Astrocyte of the spinal cord (primary cell): ENCODE results near the gene SH3BP4.

Experiments
- DNase-seq: peaks from one replicate; pipeline ENCODE4 v3.0.0; 2011; ENCODE audit warnings: low read depth, low spot score
- H3K4me3 ChIP-seq: 2 replicates; pipeline ENCODE4 v1.5.1; 2011; ENCODE audit warnings: low read depth, mild to moderate bottlenecking, low read length, moderate library complexity
- in situ Hi-C: cut with HindIII; loops from 2 replicates; pipeline ENCODE4 v1.10.0; 2017; ENCODE audit warnings: low sequenced_read_pairs
- TF ChIP-seq, protein P1 (sequence below): IDR thresholded peaks from 2 replicates; pipeline ENCODE4 v1.5.1; 2012; ENCODE audit warnings: low read depth, mild to moderate bottlenecking, low read length, inconsistent platforms

The SH3BP4 gene

GRCh38 chr2:235028646-235029045 lies 76.8 kb downstream of the SH3BP4 start:
- H3K4me3 ChIP-seq: no peak overlapping the region
- DNase-seq: no peak
- TF ChIP-seq, protein P1, sequence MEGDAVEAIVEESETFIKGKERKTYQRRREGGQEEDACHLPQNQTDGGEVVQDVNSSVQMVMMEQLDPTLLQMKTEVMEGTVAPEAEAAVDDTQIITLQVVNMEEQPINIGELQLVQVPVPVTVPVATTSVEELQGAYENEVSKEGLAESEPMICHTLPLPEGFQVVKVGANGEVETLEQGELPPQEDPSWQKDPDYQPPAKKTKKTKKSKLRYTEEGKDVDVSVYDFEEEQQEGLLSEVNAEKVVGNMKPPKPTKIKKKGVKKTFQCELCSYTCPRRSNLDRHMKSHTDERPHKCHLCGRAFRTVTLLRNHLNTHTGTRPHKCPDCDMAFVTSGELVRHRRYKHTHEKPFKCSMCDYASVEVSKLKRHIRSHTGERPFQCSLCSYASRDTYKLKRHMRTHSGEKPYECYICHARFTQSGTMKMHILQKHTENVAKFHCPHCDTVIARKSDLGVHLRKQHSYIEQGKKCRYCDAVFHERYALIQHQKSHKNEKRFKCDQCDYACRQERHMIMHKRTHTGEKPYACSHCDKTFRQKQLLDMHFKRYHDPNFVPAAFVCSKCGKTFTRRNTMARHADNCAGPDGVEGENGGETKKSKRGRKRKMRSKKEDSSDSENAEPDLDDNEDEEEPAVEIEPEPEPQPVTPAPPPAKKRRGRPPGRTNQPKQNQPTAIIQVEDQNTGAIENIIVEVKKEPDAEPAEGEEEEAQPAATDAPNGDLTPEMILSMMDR: no peak
- in situ Hi-C loops: no loop called here

- H3K4me3 ChIP-seq: no peak overlapping the region
- in situ Hi-C loops: no loop called here
- DNase-seq: no peak
- TF ChIP-seq, protein P1: no peak
These were observed 77.2 kb downstream of the SH3BP4 start for GRCh38 chr2:235029054-235029453.

GRCh38 chr2:235030126-235030525 lies 78.3 kb downstream of the SH3BP4 start:
- in situ Hi-C loops: no loop called here
- no peak for DNase-seq
- TF ChIP-seq, protein P1: no peak
- H3K4me3 ChIP-seq: no peak overlapping the region

DNA sequence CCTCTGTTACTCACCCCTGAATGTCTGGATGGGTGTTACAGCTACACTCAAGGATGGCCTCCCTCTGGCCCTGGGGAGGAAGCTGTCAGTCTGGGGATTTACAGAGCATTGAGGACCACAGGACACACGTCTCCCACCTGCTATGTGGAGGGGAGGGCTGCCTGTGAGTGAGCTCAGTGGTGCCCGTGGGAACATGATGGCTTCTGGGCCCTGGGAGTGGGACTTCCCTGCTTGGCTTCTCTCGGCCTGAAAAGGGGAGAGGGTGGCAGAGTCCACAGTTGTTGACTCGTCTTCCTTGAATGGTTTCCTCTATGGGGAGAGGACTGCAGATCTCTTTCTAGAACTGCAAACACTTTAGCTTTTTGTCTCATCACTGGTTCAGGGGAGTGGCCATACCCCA lies 79.1 kb downstream of the SH3BP4 start:
- no peak overlapping the region for H3K4me3 ChIP-seq
- in situ Hi-C loops: no loop called here
- no peak for DNase-seq
- TF ChIP-seq, protein P1: no peak

DNA sequence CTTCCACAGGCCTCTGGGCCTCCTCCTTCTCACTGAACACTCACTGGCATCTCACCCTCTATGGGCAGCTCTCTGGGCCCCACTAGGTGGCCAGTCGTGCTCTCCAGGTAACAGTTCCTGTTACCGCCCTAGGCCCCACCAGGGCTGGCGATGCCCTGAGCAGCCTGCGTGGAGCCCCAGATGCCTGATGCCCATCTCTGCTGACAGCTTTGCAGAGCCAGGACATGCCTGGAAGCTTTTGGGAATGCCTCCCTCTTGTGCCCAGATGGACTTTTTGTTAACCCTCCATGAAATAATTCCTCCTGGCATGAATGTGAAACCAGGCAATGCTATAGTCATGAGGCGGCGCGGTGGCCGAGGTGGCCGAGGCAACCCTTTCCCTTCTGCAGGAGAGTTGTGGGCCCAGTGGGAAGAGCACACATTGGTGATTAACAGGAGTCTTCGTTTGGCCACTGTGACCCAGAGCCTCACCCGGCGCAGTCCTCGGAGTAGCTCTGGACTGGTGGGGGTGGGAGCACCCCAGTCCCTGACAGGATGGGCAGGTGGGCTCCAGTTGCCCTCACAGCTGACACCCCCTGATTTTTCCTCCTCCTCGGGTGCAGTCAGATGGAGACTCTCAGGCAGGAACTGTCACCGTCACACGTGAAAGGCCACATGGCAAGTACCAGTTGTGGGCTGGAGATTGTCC lies 80.0 kb downstream of the SH3BP4 start:
- H3K4me3 ChIP-seq: no peak overlapping the region
- in situ Hi-C loops: no loop called here
- DNase-seq: no peak
- TF ChIP-seq, protein P1: no peak

- in situ Hi-C loops: no loop called here
- TF ChIP-seq, protein P1: no peak
- no peak for DNase-seq
These were observed 80.6 kb downstream of the SH3BP4 start for GRCh38 chr2:235032466-235032865.

More at GRCh38 chr2:235032466-235032865, 80.6 kb downstream of the SH3BP4 start:
- H3K4me3 ChIP-seq: no peak overlapping the region
